ENCODE measurements around the gene SF3A2.

The SF3A2 gene

DNA sequence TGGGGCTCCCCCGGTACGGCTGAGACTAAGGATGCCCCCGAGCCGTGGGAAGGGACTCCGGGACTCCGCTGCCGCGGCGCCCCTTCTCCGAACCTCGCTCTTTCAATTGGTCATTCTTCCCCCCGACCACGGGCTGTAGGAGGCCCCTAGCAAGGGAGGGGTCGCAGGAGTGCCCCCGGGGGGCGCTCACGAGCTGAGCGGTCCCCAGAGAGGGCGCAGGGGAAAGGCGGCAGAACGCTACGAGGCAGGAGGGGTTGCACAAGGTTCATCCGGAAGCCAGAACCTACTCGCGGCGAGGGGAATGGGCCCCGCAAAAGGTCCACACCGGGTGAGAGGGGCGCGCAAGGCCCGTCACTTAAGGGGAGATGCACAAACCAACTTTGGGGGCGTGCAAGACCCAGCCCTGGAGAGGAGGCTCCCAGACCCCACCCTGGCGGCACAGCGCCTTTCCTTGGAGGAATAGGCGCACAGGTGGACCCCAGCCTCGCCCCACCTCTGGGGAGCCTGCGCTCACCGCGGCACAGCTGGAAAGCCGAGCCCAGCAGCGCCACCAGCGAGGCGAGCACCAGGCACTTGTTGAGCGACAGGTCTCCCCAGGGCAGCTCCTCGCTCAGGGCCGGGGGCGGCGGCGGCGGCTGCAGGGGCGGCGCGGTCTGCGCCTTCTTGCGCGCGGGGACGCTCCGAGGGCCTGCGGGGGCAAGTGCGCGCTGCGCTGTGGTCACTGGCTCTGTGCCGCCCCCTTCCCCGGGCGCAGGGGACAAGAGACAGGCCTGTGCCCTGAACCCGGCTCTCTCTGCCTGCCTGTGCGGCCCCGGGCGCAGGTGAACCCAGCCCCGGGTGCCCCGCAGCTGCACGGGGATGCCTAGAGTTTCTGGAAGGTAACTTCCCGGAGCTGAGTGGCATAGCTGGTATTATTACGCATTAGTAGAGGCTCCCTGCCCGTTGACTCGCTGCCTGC, 16.8 kb downstream of the SF3A2 start:
- no peak for ATAC-seq
- TF ChIP-seq, protein P1, sequence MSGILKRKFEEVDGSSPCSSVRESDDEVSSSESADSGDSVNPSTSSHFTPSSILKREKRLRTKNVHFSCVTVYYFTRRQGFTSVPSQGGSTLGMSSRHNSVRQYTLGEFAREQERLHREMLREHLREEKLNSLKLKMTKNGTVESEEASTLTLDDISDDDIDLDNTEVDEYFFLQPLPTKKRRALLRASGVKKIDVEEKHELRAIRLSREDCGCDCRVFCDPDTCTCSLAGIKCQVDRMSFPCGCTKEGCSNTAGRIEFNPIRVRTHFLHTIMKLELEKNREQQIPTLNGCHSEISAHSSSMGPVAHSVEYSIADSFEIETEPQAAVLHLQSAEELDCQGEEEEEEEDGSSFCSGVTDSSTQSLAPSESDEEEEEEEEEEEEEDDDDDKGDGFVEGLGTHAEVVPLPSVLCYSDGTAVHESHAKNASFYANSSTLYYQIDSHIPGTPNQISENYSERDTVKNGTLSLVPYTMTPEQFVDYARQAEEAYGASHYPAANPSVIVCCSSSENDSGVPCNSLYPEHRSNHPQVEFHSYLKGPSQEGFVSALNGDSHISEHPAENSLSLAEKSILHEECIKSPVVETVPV (CRISPR knock-in tag; IDR thresholded peaks at IDR 0.05): no peak
- TF ChIP-seq ARNTL (CRISPR knock-in tag; IDR thresholded peaks at IDR 0.05; ENCODE audit: borderline replicate concordance, low read depth): no peak

GRCh38 chr19:2254064-2254872, 17.6 kb downstream of the SF3A2 start:
- ATAC-seq: no peak
- TF ChIP-seq, protein P1 (CRISPR knock-in tag; IDR thresholded peaks at IDR 0.05): no peak
- TF ChIP-seq CREB5 (CRISPR knock-in tag; IDR thresholded peaks at IDR 0.05; ENCODE audit: low read depth) (no peak), TOX (CRISPR knock-in tag; IDR thresholded peaks at IDR 0.05; ENCODE audit: borderline replicate concordance) (no peak), GLIS3 (CRISPR knock-in tag; IDR thresholded peaks at IDR 0.05) (no peak), BACH2 (CRISPR knock-in tag; IDR thresholded peaks at IDR 0.05; ENCODE audit: borderline replicate concordance) (no peak), POU6F1 (CRISPR knock-in tag; IDR thresholded peaks at IDR 0.05; ENCODE audit: borderline replicate concordance, low read depth) (no peak), ZNF70 (CRISPR knock-in tag; IDR thresholded peaks at IDR 0.05) (no peak), CSDC2 (CRISPR knock-in tag; IDR thresholded peaks at IDR 0.05) (no peak), ESRRG (CRISPR knock-in tag; IDR thresholded peaks at IDR 0.05) (no peak), ZFP30 (CRISPR knock-in tag; IDR thresholded peaks at IDR 0.05) (no peak)

GRCh38 chr19:2255112-2255845, 18.7 kb downstream of the SF3A2 start:
- no peak for ATAC-seq
- TF ChIP-seq GLIS3 (CRISPR knock-in tag; IDR thresholded peaks at IDR 0.05) (no peak), OSR1 (CRISPR knock-in tag; IDR thresholded peaks at IDR 0.05) (no peak), RARB (CRISPR knock-in tag; IDR thresholded peaks at IDR 0.05) (no peak), CSDC2 (CRISPR knock-in tag; IDR thresholded peaks at IDR 0.05) (no peak), ARNTL (CRISPR knock-in tag; IDR thresholded peaks at IDR 0.05; ENCODE audit: borderline replicate concordance, low read depth) (no peak), ZNF70 (CRISPR knock-in tag; IDR thresholded peaks at IDR 0.05) (no peak), ZNF565 (CRISPR knock-in tag; conservative IDR thresholded peaks at IDR 0.05; ENCODE audit: low read depth) (no peak), TCF4 (CRISPR knock-in tag; IDR thresholded peaks at IDR 0.05; ENCODE audit: borderline replicate concordance) (no peak), CREB5 (CRISPR knock-in tag; IDR thresholded peaks at IDR 0.05; ENCODE audit: low read depth) (no peak), POU6F1 (CRISPR knock-in tag; IDR thresholded peaks at IDR 0.05; ENCODE audit: borderline replicate concordance, low read depth) (no peak), ISL1 (CRISPR knock-in tag; IDR thresholded peaks at IDR 0.05) (no peak), ZC3H10 (CRISPR knock-in tag; IDR thresholded peaks at IDR 0.05) (no peak), BACH2 (CRISPR knock-in tag; IDR thresholded peaks at IDR 0.05; ENCODE audit: borderline replicate concordance) (no peak)
- TF ChIP-seq, protein P2, sequence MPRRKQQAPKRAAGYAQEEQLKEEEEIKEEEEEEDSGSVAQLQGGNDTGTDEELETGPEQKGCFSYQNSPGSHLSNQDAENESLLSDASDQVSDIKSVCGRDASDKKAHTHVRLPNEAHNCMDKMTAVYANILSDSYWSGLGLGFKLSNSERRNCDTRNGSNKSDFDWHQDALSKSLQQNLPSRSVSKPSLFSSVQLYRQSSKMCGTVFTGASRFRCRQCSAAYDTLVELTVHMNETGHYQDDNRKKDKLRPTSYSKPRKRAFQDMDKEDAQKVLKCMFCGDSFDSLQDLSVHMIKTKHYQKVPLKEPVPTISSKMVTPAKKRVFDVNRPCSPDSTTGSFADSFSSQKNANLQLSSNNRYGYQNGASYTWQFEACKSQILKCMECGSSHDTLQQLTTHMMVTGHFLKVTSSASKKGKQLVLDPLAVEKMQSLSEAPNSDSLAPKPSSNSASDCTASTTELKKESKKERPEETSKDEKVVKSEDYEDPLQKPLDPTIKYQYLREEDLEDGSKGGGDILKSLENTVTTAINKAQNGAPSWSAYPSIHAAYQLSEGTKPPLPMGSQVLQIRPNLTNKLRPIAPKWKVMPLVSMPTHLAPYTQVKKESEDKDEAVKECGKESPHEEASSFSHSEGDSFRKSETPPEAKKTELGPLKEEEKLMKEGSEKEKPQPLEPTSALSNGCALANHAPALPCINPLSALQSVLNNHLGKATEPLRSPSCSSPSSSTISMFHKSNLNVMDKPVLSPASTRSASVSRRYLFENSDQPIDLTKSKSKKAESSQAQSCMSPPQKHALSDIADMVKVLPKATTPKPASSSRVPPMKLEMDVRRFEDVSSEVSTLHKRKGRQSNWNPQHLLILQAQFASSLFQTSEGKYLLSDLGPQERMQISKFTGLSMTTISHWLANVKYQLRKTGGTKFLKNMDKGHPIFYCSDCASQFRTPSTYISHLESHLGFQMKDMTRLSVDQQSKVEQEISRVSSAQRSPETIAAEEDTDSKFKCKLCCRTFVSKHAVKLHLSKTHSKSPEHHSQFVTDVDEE (CRISPR knock-in tag; IDR thresholded peaks at IDR 0.05): no peak
- TF ChIP-seq, protein P3, sequence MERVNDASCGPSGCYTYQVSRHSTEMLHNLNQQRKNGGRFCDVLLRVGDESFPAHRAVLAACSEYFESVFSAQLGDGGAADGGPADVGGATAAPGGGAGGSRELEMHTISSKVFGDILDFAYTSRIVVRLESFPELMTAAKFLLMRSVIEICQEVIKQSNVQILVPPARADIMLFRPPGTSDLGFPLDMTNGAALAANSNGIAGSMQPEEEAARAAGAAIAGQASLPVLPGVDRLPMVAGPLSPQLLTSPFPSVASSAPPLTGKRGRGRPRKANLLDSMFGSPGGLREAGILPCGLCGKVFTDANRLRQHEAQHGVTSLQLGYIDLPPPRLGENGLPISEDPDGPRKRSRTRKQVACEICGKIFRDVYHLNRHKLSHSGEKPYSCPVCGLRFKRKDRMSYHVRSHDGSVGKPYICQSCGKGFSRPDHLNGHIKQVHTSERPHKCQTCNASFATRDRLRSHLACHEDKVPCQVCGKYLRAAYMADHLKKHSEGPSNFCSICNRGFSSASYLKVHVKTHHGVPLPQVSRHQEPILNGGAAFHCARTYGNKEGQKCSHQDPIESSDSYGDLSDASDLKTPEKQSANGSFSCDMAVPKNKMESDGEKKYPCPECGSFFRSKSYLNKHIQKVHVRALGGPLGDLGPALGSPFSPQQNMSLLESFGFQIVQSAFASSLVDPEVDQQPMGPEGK (CRISPR knock-in tag; IDR thresholded peaks at IDR 0.05; ENCODE audit: borderline replicate concordance): no peak
